NCI-H446 treated with DMSO at 0.1 percent for 48 hours (cell line): ENCODE data around the gene ARHGEF25.
"Not testable (repeated sequence)": the region's sequence is repeated elsewhere in the genome, so short reads cannot be mapped to it uniquely, and the experiment has no call there.

Source experiments
- DNase-seq: peaks from one replicate; lab custom pipeline; 2025; lab: John Stamatoyannopoulos, UW

The ARHGEF25 gene

GRCh38 chr12:57609101-57609780 lies 2.0 kb upstream of the ARHGEF25 start:
- no peak for DNase-seq

- no peak for DNase-seq
Observed at GRCh38 chr12:57609781-57610553, 1.3 kb upstream of the ARHGEF25 start.

- DNase-seq, result no peak
Observed at GRCh38 chr12:57610554-57611107, 604 bp upstream of the ARHGEF25 start.

- peak; percentile 56 for DNase-seq
Observed at GRCh38 chr12:57611827-57612710, 834 bp downstream of the ARHGEF25 start.

- no peak for DNase-seq
Observed at GRCh38 chr12:57612711-57613426, 1.6 kb downstream of the ARHGEF25 start.

- DNase-seq, result no peak
Observed at GRCh38 chr12:57613427-57614109, 2.3 kb downstream of the ARHGEF25 start.

GRCh38 chr12:57614178-57614947 lies 3.1 kb downstream of the ARHGEF25 start:
- no peak for DNase-seq

- no peak for DNase-seq
Observed at GRCh38 chr12:57614948-57615500, 3.8 kb downstream of the ARHGEF25 start.

- DNase-seq, result no peak
Observed at GRCh38 chr12:57615637-57616036, 4.4 kb downstream of the ARHGEF25 start.

GRCh38 chr12:57616383-57617101 lies 5.3 kb downstream of the ARHGEF25 start:
- DNase-seq, result no peak

GRCh38 chr12:57617942-57618341 lies 6.7 kb downstream of the ARHGEF25 start:
- no peak for DNase-seq

GRCh38 chr12:57618431-57618830 lies 7.2 kb downstream of the ARHGEF25 start:
- not testable (repeated sequence) for DNase-seq

GRCh38 chr12:57618966-57619433 lies 7.8 kb downstream of the ARHGEF25 start:
- DNase-seq, result no peak

- no peak for DNase-seq
Observed at GRCh38 chr12:57619434-57620244, 8.4 kb downstream of the ARHGEF25 start.

GRCh38 chr12:57620245-57620935 lies 9.2 kb downstream of the ARHGEF25 start:
- no peak for DNase-seq

GRCh38 chr12:57620936-57621496 lies 9.8 kb downstream of the ARHGEF25 start:
- no peak for DNase-seq
